HG03095 (cell line): ENCODE measurements around the gene PRDM16.

Experiments
- ATAC-seq: cut with Tn5 transposase; IDR thresholded peaks from one replicate; pipeline ENCODE4 v1.9.1; 2021; ENCODE audit warnings: moderate library complexity; ENCODE audit not compliant: unreplicated experiment

The PRDM16 gene

DNA sequence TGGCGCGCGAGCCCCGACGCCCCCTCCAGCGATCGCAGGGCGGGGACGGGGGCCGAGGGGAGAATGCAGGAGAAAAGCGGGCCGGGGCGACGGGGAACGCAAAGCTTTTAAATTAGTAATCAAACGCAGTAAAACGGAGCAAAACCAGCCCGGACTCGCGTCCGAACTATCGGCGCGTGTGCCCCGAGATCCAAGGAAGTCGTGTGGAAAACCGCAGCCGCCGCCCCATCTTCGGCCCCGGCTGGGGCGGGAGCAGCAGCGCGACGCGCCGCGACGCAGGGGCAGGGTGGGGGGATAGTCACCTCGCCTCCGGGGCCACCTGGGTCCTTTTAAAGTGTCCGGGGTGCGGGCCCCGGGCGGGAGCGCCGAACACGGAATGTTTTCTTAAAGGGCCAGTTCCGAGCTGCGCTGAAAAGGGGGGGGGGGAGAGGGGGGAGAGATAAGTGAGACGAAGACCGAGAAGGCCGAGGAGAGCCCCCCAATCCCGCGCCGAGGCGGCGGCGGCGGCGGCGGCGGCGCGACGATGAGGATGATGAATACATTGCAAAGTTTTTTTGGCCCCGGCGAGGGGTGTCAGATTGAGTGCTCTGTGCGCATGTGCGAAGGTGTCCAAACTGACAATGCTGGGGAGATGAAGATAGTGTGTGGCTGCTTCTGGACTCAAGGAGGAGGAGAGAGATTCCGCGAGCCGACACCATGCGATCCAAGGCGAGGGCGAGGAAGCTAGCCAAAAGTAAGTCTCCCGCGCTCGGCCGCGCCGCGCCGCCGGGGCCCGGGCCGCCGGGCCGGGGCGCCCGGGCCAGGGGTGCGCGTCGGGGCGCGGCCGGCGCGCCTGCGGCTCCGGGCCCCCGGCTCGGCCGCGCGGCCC lies at the start of gene PRDM16:
PRDM16 (plus strand) TSS at position 640 of the 868 bp plus-strand sequence; CDS start at position 697, 57 bp downstream.
- ATAC-seq = no peak

DNA sequence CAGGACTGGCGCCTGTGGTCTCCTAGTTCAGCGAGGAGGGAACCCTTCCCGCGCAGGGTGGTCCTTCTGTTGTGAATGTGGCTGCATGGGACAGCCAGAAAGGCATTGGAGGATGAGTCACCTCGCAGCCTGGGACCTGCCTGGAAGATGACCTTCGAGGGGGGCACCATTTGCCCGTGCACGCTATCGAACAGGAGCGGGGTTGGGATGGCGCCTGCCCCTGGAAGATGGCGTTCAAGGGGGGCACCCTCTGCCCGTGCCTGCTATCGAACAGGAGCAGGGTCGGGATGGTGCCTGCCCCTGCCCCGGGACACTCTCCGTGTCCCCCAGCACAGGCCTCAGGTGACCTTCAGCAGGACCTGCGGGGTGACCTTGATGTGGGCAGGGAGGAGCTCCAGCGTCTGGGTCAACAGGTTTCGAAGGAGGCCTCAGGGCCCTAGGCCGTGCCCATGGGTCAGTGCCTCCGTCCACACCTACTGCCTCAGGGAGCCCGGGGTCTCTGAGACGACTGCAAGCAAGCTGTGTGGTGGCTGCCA lies 49.4 kb upstream of the PRDM16 start:
- no peak for ATAC-seq

DNA sequence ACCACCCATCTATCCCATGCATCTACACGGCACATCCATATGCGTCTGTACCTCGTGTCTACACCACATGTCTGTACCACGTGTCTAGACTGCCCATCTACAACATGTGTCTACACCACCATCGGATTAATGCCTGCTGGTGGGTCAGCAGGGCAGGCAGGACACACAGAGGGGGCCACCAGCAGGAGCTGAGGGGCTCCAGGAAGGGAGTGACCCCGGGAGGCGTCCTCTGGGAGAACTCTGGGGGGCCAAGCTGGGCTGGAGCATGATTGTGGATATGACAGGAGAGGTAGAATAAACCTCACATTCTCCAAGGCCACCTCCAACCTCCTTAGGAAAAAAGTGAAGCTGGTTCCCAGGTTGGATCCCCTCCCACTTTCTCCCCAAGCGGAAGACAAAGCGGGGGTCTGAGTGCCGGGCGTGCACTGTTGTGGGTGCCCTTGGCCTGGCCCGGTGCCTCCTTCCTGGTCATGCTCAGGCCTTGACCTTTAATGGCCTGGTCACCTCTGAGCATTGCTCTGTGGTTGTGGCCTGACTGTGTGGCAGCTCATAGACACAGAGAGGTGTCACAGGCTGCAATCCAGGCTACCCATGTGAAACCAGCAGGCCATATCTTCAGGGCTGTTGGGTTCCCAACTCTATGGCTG lies 48.6 kb upstream of the PRDM16 start:
- no peak for ATAC-seq

DNA sequence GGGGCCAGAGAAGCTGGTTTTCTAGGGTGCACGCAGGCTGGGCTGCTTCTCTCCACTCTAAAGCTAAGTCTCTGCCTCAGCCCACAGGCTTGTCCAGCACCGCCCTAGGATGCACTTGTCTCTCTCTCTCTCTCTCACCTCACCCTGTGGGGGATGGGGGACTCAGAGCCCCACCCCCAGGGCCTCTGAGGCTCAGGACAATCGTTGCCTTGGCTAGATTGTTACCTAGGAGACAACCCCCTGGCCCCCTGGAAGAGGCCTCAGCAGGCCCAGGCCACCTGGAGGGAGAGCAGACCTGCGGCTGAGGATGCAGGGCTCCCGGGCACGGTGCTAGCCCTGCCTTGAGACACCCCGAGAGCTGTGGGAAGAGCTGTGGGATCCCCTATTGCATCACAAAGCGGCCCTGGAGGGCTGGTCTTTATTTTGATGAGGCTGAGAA lies 47.8 kb upstream of the PRDM16 start, which contains the start of gene ACTRT2:
ACTRT2 (plus strand) TSS at position 235 of the 439 bp plus-strand sequence. CDS start 220 bp downstream, outside the sequence.
- ATAC-seq = no peak

DNA sequence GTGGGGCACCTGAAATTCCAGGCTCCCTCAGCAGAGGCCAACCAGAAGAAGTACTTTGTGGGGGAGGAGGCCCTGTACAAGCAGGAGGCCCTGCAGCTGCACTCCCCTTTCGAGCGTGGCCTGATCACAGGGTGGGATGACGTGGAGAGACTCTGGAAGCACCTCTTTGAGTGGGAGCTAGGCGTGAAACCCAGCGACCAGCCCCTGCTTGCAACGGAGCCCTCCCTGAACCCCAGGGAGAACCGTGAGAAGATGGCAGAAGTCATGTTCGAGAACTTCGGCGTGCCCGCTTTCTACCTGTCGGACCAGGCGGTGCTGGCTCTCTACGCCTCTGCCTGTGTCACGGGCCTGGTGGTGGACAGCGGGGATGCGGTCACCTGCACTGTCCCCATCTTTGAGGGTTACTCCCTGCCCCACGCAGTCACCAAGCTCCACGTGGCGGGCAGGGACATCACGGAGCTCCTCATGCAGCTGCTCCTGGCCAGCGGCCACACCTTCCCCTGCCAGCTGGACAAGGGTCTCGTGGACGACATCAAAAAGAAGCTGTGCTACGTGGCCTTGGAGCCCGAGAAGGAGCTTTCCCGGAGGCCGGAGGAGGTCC lies 47.1 kb upstream of the PRDM16 start:
- no peak for ATAC-seq

DNA sequence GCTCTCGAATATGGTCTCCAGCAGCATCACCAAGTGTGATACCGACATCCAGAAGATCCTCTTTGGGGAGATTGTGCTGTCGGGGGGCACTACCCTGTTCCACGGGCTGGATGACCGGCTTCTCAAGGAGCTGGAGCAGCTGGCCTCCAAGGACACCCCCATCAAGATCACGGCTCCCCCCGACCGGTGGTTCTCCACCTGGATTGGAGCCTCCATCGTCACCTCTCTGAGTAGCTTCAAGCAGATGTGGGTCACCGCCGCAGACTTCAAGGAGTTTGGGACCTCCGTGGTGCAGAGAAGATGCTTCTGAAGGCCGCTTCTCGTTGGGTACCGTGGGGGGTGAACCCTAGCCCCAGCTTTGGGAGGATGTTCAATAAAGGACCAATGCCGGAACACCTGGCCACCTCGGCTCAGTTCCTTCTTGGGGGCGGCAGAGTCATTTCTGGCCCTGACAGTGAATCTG lies 46.5 kb upstream of the PRDM16 start:
- no peak for ATAC-seq

DNA sequence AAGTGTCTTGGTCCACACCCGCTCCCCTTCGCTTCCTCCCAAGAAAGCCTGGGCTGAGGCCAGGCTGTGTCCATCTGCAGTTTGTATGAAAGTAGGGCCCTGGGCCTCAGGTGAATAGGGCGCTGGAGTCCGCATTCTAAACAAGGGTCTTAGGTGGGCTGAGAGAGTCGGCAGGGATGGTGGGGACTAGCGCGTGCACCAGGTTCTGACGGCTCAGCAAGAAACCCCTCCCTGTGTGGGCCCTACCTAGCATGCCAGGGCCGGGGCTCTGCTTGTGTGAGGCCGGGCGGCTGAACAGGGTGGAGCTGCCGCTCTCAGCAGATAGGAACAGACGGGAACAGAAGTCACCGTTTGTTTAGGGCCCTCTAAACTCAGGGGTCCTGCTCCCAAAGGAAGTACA lies 46.0 kb upstream of the PRDM16 start:
- ATAC-seq = no peak

DNA sequence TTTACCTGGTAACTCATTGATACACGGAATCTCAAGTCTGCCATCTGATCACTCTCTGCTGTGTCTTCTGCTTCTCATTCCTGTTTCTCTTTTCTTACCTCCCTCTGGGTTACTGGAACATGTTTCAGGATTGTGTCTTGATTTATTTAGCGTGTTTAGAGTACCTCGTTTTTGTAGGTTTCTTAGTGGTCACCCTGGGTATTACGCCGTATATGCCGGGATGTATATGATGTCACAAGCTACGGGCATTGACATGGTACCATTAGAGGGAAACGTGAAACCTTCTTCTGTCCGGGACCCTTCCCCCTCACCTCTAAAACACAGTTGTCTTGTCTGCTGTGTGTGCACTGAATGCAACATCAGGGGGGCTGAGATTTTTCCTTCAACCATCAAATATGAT lies 45.0 kb upstream of the PRDM16 start:
- no peak for ATAC-seq

DNA sequence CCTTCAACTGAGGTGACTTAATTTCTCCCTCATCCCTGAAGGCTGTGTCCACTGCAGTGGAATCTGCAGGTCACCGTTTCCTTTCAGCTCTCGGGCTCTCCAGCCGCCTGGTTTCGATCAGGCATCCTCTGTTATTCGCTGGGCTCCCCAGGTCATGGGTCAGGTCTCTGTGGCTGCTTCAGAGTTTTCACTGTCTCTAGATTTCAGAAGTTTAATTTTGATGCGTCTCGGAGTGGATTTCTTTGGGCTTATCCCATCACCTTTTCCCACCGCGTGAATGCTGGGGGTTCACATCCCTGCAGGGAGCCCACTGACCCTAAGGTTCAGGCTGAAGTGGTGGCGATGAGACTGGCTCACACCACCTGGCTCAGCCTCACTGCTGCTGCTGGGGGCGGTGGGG lies 44.4 kb upstream of the PRDM16 start:
- no peak for ATAC-seq

DNA sequence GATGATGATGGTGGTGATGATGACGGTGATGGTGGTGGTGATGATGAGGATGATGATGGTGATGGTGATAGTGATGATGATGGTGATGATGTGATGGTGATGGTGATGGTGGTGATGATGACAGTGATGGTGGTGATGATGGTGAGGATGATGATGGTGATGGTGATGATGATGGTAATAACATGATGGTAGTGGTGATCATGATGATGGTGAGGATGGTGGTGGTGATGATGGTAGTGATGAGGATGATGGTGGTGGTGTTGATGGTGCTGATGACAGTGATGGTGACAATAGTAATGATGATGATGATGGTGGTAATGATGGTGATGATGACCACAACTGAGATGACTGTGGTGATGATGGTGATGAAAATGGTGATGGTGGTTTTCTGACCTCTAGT lies 42.9 kb upstream of the PRDM16 start:
- no peak for ATAC-seq

DNA sequence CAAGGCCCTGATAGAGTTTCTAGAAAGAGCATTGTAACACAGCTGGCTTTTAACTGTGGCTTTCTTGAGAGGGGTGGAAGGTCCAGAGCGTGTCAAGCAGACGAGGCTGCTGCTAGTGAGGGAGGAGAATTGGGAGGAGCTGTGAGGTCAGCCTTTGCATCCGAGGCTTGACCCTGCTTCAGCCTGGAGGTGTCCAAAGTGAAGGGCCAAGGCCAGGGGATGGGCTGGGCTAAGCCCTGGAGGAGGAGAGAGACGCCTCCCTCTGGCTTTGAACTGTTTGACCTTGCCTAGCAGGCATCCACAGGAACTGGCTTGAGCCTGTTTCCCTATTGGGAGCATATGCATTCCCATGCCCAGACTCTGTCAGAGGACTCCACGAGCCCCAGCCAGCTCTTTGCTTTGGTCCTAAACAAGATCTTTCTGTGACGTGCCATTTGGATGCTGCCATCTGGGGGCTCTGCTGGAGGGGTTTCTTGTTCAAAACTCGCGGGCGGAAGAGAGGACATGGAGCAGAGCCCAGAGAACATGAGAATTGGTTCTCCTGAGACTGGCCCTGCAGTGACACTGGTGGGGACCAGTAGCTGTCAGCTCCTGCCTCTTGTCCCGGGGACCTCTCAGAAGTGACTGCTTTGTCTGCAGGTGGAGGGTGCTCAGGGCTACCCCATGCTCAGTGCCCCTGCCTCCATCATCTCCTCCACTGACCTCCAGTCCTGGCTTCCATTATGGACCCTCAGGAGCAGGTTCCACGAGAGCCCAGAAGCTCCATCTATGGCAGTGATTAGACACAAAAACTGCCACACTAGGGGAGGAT lies 42.2 kb upstream of the PRDM16 start:
- ATAC-seq = no peak

DNA sequence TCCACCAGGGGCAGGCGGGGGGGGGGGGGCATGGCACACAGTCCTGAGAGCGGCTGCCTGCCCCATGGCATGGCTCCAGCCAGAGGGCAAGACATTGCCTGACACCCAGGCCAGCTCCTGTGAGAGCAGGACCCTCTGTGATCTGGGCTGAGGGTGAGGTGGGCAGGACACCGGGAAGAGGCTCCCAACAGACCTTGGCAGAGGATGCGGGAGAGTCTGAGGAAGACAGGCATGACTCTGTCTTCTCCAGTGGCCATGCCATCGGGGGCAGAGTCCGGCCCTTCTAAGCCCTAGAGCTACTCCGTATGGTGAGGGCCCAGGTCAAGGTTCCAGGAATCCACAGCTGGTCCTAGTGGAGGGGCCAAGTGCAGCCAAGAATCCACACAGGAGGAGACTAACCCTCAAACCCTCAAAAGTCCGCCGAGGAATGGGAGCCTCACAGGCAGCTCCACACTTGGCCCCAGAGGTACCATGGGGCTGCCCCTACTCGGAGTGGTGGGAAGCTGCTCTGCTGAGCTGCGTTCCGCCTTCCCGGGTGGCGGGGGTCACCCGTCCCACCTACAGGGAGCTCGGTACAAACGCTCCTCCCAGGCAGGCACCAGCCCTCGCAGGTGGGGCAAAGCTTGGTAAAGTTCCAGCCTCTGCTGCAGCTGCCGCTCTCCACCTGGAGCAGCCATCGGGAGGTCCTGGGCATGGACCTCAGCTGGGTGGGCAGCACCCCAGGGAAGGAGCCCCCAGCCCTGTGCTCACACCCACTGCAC lies 41.2 kb upstream of the PRDM16 start:
- ATAC-seq = no peak

DNA sequence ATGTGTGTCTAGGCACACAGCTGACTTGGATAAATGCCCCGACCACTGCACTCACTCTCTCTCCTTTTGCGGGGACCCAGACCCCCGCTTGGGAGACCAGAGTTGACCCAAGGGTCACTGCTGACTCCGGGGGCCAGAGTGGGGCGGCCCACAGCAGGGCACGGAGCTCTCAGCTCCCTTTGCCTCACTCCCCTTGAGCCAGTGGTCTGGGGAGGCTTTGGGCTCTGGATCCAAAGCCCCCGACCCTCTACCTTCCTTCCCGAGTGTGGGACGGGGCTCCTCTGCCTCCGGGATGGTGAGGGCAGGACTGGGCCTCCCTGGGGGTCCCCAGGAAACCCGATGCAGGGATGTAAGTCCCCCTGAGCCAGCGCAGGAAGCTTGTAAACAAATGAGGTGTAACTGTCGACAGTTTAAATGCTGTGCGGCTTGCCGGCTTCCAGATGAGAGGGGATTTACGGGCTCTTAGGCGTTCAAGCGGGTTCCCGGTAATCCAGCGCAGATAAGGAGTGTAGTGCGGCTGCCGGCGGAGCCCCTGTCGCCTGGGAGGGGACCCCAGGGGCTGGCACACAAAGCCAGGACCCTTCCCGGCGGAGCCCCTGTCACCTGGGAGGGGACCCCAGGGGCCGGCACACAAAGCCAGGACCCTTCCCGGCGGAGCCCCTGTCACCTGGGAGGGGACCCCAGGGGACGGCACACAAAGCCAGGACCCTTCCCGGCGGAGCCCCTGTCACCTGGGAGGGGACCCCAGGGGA lies 40.3 kb upstream of the PRDM16 start:
- no peak for ATAC-seq

DNA sequence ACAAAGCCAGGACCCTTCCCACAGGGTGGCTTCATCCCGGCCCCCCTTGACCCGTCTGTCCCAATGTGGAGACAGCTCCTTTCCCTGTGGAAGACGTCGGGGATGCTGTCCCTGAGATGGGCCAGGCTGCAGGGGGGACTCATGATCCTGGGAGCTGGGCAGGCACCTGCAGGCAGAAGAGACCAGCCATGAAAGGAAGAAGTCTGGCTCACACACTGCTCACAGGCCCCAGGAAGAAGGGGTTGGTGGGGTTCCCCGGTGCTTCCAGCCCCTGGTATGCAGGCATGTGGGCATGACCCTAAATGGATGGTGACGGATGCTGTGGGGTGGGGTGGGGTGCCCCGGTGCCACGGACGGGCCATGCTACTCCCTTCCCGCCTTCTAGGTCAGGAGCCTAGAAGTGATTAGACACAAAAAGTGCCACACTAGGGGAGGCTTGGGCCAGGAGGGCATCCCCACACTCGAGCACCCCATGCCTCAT lies 39.5 kb upstream of the PRDM16 start:
- no peak for ATAC-seq

DNA sequence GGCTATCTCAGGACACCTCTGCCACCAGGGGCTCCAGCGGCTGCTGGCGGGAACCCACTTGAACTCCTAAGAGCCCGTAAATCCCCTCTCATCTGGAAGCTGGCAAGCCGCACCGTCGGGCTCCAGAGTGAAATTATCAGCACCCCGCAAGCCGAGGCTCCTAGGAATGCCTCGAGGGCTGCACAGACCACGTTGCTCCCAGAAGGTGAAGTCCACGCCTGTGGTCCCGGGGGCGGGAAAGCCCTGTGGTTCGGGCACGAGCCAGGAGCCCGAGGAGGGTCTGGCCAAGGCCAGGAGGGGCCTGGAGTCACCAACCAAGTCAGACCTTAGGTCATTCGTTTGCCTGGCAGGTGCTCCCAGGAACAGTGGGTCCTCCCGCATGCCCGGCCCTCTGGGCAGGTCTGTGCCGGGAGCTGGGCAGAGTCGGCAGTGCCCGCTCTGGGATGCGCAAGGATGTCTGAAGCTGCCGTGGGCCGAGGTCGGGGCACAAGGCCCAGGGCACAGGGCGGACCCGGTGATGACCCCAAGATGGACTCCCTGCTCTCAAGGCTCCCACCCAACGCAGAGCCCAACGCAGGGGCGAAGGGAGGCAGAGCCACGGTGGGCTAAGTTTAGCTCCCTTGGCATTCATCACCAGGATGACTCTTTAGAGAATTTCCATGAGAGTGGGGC lies 38.9 kb upstream of the PRDM16 start:
- no peak for ATAC-seq

DNA sequence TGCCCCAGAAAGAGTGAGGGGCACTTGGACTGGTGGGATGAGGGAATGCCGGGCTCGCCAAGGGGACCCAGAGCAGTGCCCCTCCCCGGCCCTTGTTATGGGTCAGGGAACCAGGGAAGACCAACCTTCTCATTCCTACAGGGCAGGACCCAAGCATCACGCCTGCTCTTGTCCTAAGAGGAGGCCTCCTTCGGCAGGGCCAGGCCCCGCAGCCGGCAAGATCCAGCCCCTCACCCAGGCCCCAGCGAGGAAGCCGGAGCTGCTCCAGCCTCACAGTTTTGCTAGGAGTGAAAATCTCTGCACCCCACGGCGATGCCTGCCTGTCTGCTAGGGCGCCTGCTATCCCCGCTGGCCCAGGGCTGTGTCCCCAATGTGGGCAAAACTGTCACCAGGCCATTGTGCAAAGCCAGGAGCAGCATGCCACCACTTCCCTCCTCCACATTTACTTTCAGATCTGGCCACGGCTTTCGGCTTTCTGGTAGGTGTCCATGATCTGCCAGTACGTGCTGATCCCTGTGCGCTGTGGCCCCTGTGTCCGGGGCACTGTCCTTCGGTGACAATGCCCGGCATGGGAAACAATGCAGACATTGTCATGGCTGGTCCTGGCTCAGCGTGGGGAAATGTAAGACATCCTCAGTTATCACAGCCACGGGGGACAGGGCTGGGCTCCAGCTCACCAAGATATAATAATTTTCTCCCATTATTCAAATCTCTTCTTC lies 38.2 kb upstream of the PRDM16 start:
- ATAC-seq = no peak

DNA sequence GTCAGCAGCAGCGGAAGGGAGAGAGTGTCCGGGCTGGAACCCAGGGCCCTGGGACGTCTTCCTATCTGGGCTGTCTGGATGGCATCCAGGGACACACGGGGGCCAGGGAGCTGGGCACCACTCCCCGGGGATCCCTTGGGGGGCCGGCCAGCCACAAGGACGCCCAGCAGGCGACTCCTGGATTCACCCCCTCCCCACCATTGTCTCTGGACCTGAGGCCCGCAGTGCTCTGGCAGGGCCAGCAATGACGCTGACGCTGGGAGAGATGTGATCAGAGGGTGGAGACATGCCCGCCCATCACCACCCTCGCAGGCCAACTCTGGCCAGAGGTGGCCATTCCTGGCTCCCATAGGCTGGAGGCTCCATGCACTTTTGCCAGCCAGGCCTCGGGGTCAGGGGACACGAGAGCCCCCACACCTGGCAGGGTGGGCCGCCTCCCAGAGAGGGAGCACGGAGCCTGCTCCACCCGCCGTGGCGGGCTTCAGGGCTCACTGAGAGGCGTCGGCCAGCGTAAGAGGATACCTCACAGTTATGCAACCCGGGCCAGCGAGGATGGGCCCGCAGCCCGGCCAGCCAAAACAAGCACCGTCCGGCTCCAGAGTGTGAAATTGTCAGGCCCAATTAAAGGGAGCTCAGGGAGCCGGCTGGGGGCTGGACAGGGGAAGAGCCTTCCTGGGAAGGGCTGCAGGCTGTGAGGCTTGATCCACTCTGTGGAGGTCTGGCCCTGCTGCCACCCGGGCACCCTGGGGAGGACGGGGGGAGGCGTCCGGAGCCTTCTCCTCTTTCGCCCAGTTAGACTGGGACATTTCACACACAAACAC lies 37.4 kb upstream of the PRDM16 start:
- ATAC-seq = no peak
